Neuronal stem cell (in vitro differentiated cells): Measurements from ENCODE around the gene ZNF101.

Experiments
- DNase-seq: peaks from one replicate; pipeline ENCODE4 v3.0.0-alpha.2; 2013; ENCODE audit warnings: low spot score
- H2AFZ ChIP-seq: one replicate; pipeline ENCODE4 v1.6.1; 2013; ENCODE audit warnings: mild to moderate bottlenecking, low read length, inconsistent platforms
- H2AK5ac ChIP-seq: 2 replicates; pipeline ENCODE4 v1.6.1; 2013; ENCODE audit warnings: low read depth, mild to moderate bottlenecking, inconsistent platforms, low read length, moderate library complexity, mixed read lengths
- H2BK120ac ChIP-seq: 2 replicates; pipeline ENCODE4 v1.6.1; 2013; ENCODE audit warnings: low read depth, mild to moderate bottlenecking, inconsistent platforms, low read length, moderate library complexity, mixed read lengths
- H2BK12ac ChIP-seq: one replicate; pipeline ENCODE4 v1.6.1; 2013; ENCODE audit warnings: low read length, inconsistent platforms
- H2BK15ac ChIP-seq: 2 replicates; pipeline ENCODE4 v1.6.1; 2013; ENCODE audit warnings: mild to moderate bottlenecking, low read length, inconsistent platforms, mixed read lengths
- H2BK5ac ChIP-seq: one replicate; pipeline ENCODE4 v1.6.1; 2013; ENCODE audit warnings: inconsistent platforms, mild to moderate bottlenecking, low read length, moderate library complexity
- H3K14ac ChIP-seq: one replicate; pipeline ENCODE4 v1.6.1; 2013; ENCODE audit warnings: low read length, inconsistent platforms
- H3K18ac ChIP-seq: 2 replicates; pipeline ENCODE4 v1.6.1; 2013; ENCODE audit warnings: low read length, inconsistent platforms
- H3K23ac ChIP-seq: 2 replicates; pipeline ENCODE4 v1.6.1; 2013; ENCODE audit warnings: low read depth, mild to moderate bottlenecking, mixed read lengths, low read length, inconsistent platforms; ENCODE audit not compliant: poor library complexity
- H3K27ac ChIP-seq: replicated peaks from 3 replicates; pipeline ENCODE4 v1.5.1; 2013; ENCODE audit warnings: low read length, inconsistent platforms
- H3K27me3 ChIP-seq, 3 experiments: 2 replicates each; pipeline ENCODE4 v1.6.1; 2013; ENCODE audit warnings: low read length in 3 of 3, mild to moderate bottlenecking in 2 of 3, inconsistent platforms in 1 of 3, low read depth in 1 of 3, mixed read lengths in 1 of 3, moderate library complexity in 1 of 3; ENCODE audit not compliant: control insufficient read depth in 3 of 3, insufficient read depth in 3 of 3
- H3K36me3 ChIP-seq, 2 donors: replicated peaks in 1 of 2; 2 replicates each; pipeline ENCODE4 v1.6.1; 2013; ENCODE audit warnings: low read length in 2 of 2; ENCODE audit not compliant: control insufficient read depth in 2 of 2, insufficient read depth in 2 of 2
- H3K4ac ChIP-seq: 2 replicates; pipeline ENCODE4 v1.6.1; 2013; ENCODE audit warnings: inconsistent platforms, mild to moderate bottlenecking, low read length, moderate library complexity
- H3K4me1 ChIP-seq, 2 donors: 1 replicate in 1 of 2; 2 replicates in 1 of 2; pipeline ENCODE4 v1.6.1; 2013; ENCODE audit warnings: low read length in 2 of 2, low read depth in 1 of 2; ENCODE audit not compliant: control insufficient read depth in 2 of 2, insufficient read depth in 1 of 2
- H3K4me2 ChIP-seq: one replicate; pipeline ENCODE4 v1.6.1; 2013; ENCODE audit warnings: mild to moderate bottlenecking, low read length, inconsistent platforms; ENCODE audit not compliant: insufficient read depth, poor library complexity, severe bottlenecking
- H3K4me3 ChIP-seq, 2 donors: 2 replicates each; pipeline ENCODE4 v1.5.1; 2013; ENCODE audit warnings: low read length in 2 of 2, mild to moderate bottlenecking in 2 of 2, inconsistent platforms in 1 of 2, moderate library complexity in 1 of 2
- H3K79me1 ChIP-seq: one replicate; pipeline ENCODE4 v1.6.1; 2013; ENCODE audit warnings: low read depth, mild to moderate bottlenecking, inconsistent platforms, low read length, moderate library complexity
- H3K9ac ChIP-seq: one replicate; pipeline ENCODE4 v1.6.1; 2013; ENCODE audit warnings: mild to moderate bottlenecking, low read depth, low read length, inconsistent platforms; ENCODE audit not compliant: poor library complexity
- H3K9me3 ChIP-seq, 2 donors: replicated peaks in 1 of 2; 2 replicates each; pipeline versions ENCODE3 to v1.6.1; 2013; ENCODE audit warnings: low read length in 2 of 2, mild to moderate bottlenecking in 2 of 2, inconsistent platforms in 1 of 2, low read depth in 1 of 2, mixed read lengths in 1 of 2, moderate library complexity in 1 of 2; ENCODE audit not compliant: control insufficient read depth in 2 of 2, insufficient read depth in 1 of 2
- H4K8ac ChIP-seq: one replicate; pipeline ENCODE4 v1.6.1; 2013; ENCODE audit warnings: low read depth, mild to moderate bottlenecking, inconsistent platforms, low read length, moderate library complexity
- H4K91ac ChIP-seq: one replicate; pipeline ENCODE4 v1.6.1; 2013; ENCODE audit warnings: low read length, low read depth, mild to moderate bottlenecking, inconsistent platforms; ENCODE audit not compliant: poor library complexity
- WGBS, 2 donors: extraction: QIAGEN DNeasy Blood & Tissue Kit; methylation state at CpG; one replicate each; pipeline ENCODE4 v1.1.7; 2013; ENCODE audit warnings: missing lambda C conversion rate in 2 of 2, mixed read lengths in 1 of 2; ENCODE audit not compliant: insufficient read length in 2 of 2, insufficient replicate concordance in 1 of 2; ENCODE audit errors: extremely low coverage in 2 of 2; 5-methylcytosine and 5-hydroxymethylcytosine counted together

Gene ZNF101

GRCh38 chr19:19628501-19629134 is 40.0 kb upstream of the ZNF101 start:
- H4K8ac ChIP-seq = peak overlapping the region; percentile 99
- no CpG with 5 or more reads among the region's 51 CpGs for WGBS, 2 donors
- peak overlapping the region; percentile 30 for H2BK12ac ChIP-seq
- peak overlapping the region; percentile 60 for H3K4ac ChIP-seq
- H3K36me3 ChIP-seq = peaks cover 21 to 33% of the 10 kb centered on the region in 2 donors
- peak overlapping the region; percentile 96 for H3K4me2 ChIP-seq
- H2AFZ ChIP-seq = no peak overlapping the region
- peak overlapping the region; percentile 99 for H3K23ac ChIP-seq
- H3K4me3 ChIP-seq = peak overlapping the region in 1 of 2 donors; percentile 97
- H2BK120ac ChIP-seq = peak overlapping the region; percentile 77
- H3K14ac ChIP-seq = peak overlapping the region; percentile 84
- DNase-seq = peak; percentile 79
- H3K18ac ChIP-seq = peak overlapping the region; percentile 99
- H3K9me3 ChIP-seq = peaks cover 2 to 3% of the 10 kb centered on the region in 2 donors
- H3K27me3 ChIP-seq = no peaks in the 10 kb centered on the region
- peak overlapping the region; percentile 85 for H2BK5ac ChIP-seq
- peaks cover 0 to 15% of the 10 kb centered on the region in 2 donors for H3K4me1 ChIP-seq
- peak overlapping the region; percentile 44 for H2BK15ac ChIP-seq
- H2AK5ac ChIP-seq = peak overlapping the region; percentile 94
- H4K91ac ChIP-seq = peak overlapping the region; percentile 98
- H3K79me1 ChIP-seq = peaks cover 13% of the 10 kb centered on the region
- peak overlapping the region; percentile 90 for H3K27ac ChIP-seq
- H3K9ac ChIP-seq = peak overlapping the region; percentile 96

- no peak overlapping the region for H2AFZ ChIP-seq
- no peak for DNase-seq
These were observed 38.6 kb upstream of the ZNF101 start for GRCh38 chr19:19630062-19630414.

GRCh38 chr19:19630426-19630825 is 38.2 kb upstream of the ZNF101 start:
- no peak overlapping the region for H3K23ac ChIP-seq
- H4K8ac ChIP-seq = no peak overlapping the region
- H2AK5ac ChIP-seq = no peak overlapping the region
- H3K4me3 ChIP-seq = no peak overlapping the region
- no peak overlapping the region for H2BK5ac ChIP-seq
- no peak overlapping the region for H3K27ac ChIP-seq
- no peak overlapping the region for H3K4ac ChIP-seq
- H3K4me2 ChIP-seq = no peak overlapping the region
- DNase-seq = no peak
- H3K9me3 ChIP-seq = peaks cover 2 to 3% of the 10 kb centered on the region in 2 donors
- no peak overlapping the region for H2BK12ac ChIP-seq
- no peak overlapping the region for H2BK120ac ChIP-seq
- peaks cover 0 to 15% of the 10 kb centered on the region in 2 donors for H3K4me1 ChIP-seq
- H3K18ac ChIP-seq = no peak overlapping the region
- no peak overlapping the region for H2BK15ac ChIP-seq
- H3K27me3 ChIP-seq = no peaks in the 10 kb centered on the region
- H2AFZ ChIP-seq = no peak overlapping the region
- H3K79me1 ChIP-seq = peaks cover 13% of the 10 kb centered on the region
- H4K91ac ChIP-seq = no peak overlapping the region
- H3K9ac ChIP-seq = no peak overlapping the region
- H3K14ac ChIP-seq = no peak overlapping the region
- no CpG with 5 or more reads among the region's 2 CpGs for WGBS, 2 donors
- peaks cover 20 to 50% of the 10 kb centered on the region in 2 donors for H3K36me3 ChIP-seq

More at GRCh38 chr19:19630062-19630414, 38.6 kb upstream of the ZNF101 start:
- no peak overlapping the region for H3K14ac ChIP-seq
- no peak overlapping the region for H2BK15ac ChIP-seq
- H3K79me1 ChIP-seq = peaks cover 13% of the 10 kb centered on the region
- no peak overlapping the region for H2BK120ac ChIP-seq
- peaks cover 2 to 3% of the 10 kb centered on the region in 2 donors for H3K9me3 ChIP-seq
- no peak overlapping the region for H3K4me2 ChIP-seq
- WGBS, 2 donors = no CpG with 5 or more reads among the region's 11 CpGs
- no peak overlapping the region for H3K27ac ChIP-seq
- H3K4ac ChIP-seq = peak overlapping the region; percentile 2
- H2AK5ac ChIP-seq = peak overlapping the region; percentile 73
- H3K23ac ChIP-seq = no peak overlapping the region
- H3K4me3 ChIP-seq = no peak overlapping the region
- peak overlapping the region; percentile 25 for H3K9ac ChIP-seq
- H4K8ac ChIP-seq = no peak overlapping the region
- H3K18ac ChIP-seq = no peak overlapping the region
- H4K91ac ChIP-seq = no peak overlapping the region
- H3K36me3 ChIP-seq = peaks cover 20 to 46% of the 10 kb centered on the region in 2 donors
- H3K27me3 ChIP-seq = no peaks in the 10 kb centered on the region
- peaks cover 0 to 15% of the 10 kb centered on the region in 2 donors for H3K4me1 ChIP-seq
- H2BK12ac ChIP-seq = no peak overlapping the region
- no peak overlapping the region for H2BK5ac ChIP-seq

- Histone ChIP-seq H2BK5ac (no peak overlapping the region), H3K23ac (no peak overlapping the region), H3K4me3 (no peak overlapping the region), H3K27ac (peak overlapping the region; percentile 7), H3K36me3 (peaks cover 20 to 54% of the 10 kb centered on the region in 2 donors), H4K91ac (no peak overlapping the region), H3K27me3 (no peaks in the 10 kb centered on the region), H2BK120ac (no peak overlapping the region), H4K8ac (no peak overlapping the region), H3K14ac (no peak overlapping the region), H3K9me3 (peaks cover 2 to 3% of the 10 kb centered on the region in 2 donors), H3K4me1 (peaks cover 0 to 14% of the 10 kb centered on the region in 2 donors), H3K4me2 (no peak overlapping the region), H3K18ac (no peak overlapping the region), H3K9ac (no peak overlapping the region), H2BK15ac (no peak overlapping the region), H2AFZ (no peak overlapping the region), H2AK5ac (no peak overlapping the region), H3K79me1 (peaks cover 13% of the 10 kb centered on the region), H3K4ac (no peak overlapping the region), H2BK12ac (no peak overlapping the region)
- DNase-seq = no peak
- no CpG with 5 or more reads among the region's 7 CpGs for WGBS, 2 donors
These were observed 37.3 kb upstream of the ZNF101 start for GRCh38 chr19:19631346-19631745.
